A673 (cell line): ENCODE measurements around the gene MED13. TPM values are rescaled to one million over a fixed set of nuclear protein-coding genes. Genes with fewer than 3 reads are reported as not detected.

Source experiments
- BruUV-seq: library from RNA; stranded (reverse); fragments of 400-500 nt; replicated peaks from 2 replicates; lab custom pipeline; 2021; lab: Mats Ljungman, UMichigan
- CTCF ChIA-PET: fragments of 300-600 bp; sonication (Branson Sonifier 250); formaldehyde crosslinking; loops from one replicate; lab custom pipeline; 2022; ENCODE audit warnings: antibody characterized with exemption; lab: Charles Lee
- POLR2A ChIA-PET: fragments of 300-600 bp; sonication (Branson Sonifier 250); formaldehyde crosslinking; loops from one replicate; lab custom pipeline; 2022; ENCODE audit warnings: antibody characterized with exemption; ENCODE audit not compliant: low non-redundant PET; lab: Charles Lee
- DNase-seq: peaks from one replicate; pipeline ENCODE4 v3.0.0-alpha.2; 2015; ENCODE audit warnings: low spot score
- H3K27ac ChIP-seq: fragments of 200-600 bp; sonication (generic); 2 replicates; pipeline ENCODE4 v1.5.1; 2016; ENCODE audit warnings: mixed run types, low read depth, mild to moderate bottlenecking, mixed read lengths, antibody characterized with exemption, low read length; ENCODE audit not compliant: poor library complexity, severe bottlenecking
- H3K27me3 ChIP-seq: fragments of 200-600 bp; sonication (generic); replicated peaks from 2 replicates; pipeline ENCODE4 v1.6.1; 2017; ENCODE audit warnings: mixed run types, low read depth, mild to moderate bottlenecking, mixed read lengths, antibody characterized with exemption, low read length; ENCODE audit not compliant: insufficient read depth, poor library complexity
- H3K36me3 ChIP-seq: fragments of 200-600 bp; sonication (generic); 2 replicates; pipeline ENCODE4 v1.6.1; 2016; ENCODE audit warnings: mixed run types, mild to moderate bottlenecking, mixed read lengths, antibody characterized with exemption, low read length; ENCODE audit not compliant: insufficient read depth, poor library complexity, severe bottlenecking
- H3K4me1 ChIP-seq: fragments of 200-600 bp; sonication (generic); 2 replicates; pipeline ENCODE4 v1.6.1; 2017; ENCODE audit warnings: mixed run types, mild to moderate bottlenecking, mixed read lengths, antibody characterized with exemption, low read length; ENCODE audit not compliant: insufficient read depth, poor library complexity, severe bottlenecking
- H3K4me3 ChIP-seq: fragments of 200-600 bp; sonication (generic); 2 replicates; pipeline ENCODE4 v1.5.1; 2016; ENCODE audit warnings: low read depth, mixed run types, mild to moderate bottlenecking, mixed read lengths, low read length; ENCODE audit not compliant: poor library complexity, severe bottlenecking
- H3K9me3 ChIP-seq: fragments of 200-600 bp; sonication (generic); 2 replicates; pipeline ENCODE4 v1.6.1; 2016; ENCODE audit warnings: mixed run types, low read depth, mild to moderate bottlenecking, mixed read lengths, antibody characterized with exemption, low read length; ENCODE audit not compliant: poor library complexity, severe bottlenecking
- CTCF ChIP-seq: fragments of 300-800, 200-600 bp; sonication (generic); conservative IDR thresholded peaks from 2 replicates; pipeline ENCODE4 v1.5.1; 2017; ENCODE audit warnings: low read depth, mild to moderate bottlenecking, antibody characterized with exemption, low read length, moderate library complexity, mixed read lengths
- EZH2 ChIP-seq: fragments of 200-600 bp; sonication (generic); IDR thresholded peaks from 2 replicates; pipeline ENCODE4 v1.6.1; 2017; ENCODE audit warnings: borderline replicate concordance, low read depth, mild to moderate bottlenecking, mixed read lengths, antibody characterized with exemption, low read length; ENCODE audit not compliant: poor library complexity, severe bottlenecking
- intact Hi-C: fragments of 100-400 bp; cut with micrococcal nuclease; formaldehyde crosslinking; loops from one replicate; pipeline ENCODE4 v1.10.0; 2022; ENCODE audit not compliant: unreplicated experiment
- total RNA-seq: library from RNA; stranded (reverse); gene quantifications from 2 replicates; pipeline ENCODE4 v1.2.3, GENCODE V29; 2021

MED13 gene
- total RNA-seq, 1 experiment from 2014 or later = 65.0 TPM

GRCh38 chr17:62083651-62084050 is 18.6 kb upstream of the MED13 start:
- no peak for TF ChIP-seq EZH2
- TF ChIP-seq CTCF = no peak
- no peaks in the 10 kb centered on the region for H3K36me3 ChIP-seq
- H3K27ac ChIP-seq = no peak overlapping the region
- H3K4me3 ChIP-seq = no peak overlapping the region
- H3K27me3 ChIP-seq = no peaks in the 10 kb centered on the region
- H3K9me3 ChIP-seq = no peaks in the 10 kb centered on the region
- no TSS peak for BruUV-seq
- intact Hi-C loops = no loop called here
- CTCF ChIA-PET = no interaction called here
- DNase-seq = no peak
- POLR2A ChIA-PET = interaction anchor here (0.5 kb wide), 1 partner anchor 287 kb away, joined by 3 read pairs; no protein-coding TSS in a partner anchor
- no peaks in the 10 kb centered on the region for H3K4me1 ChIP-seq

- intact Hi-C loops = no loop called here
- CTCF ChIA-PET = interaction anchor here (0.7 kb wide), 1 partner anchor 59 kb away, joined by 4 read pairs; no protein-coding TSS in a partner anchor
These were observed 15.6 kb upstream of the MED13 start for GRCh38 chr17:62080647-62081046.

GRCh38 chr17:62078009-62078408 is 12.9 kb upstream of the MED13 start:
- Histone ChIP-seq H3K27ac (no peak overlapping the region), H3K4me3 (no peak overlapping the region), H3K36me3 (no peaks in the 10 kb centered on the region), H3K9me3 (no peaks in the 10 kb centered on the region), H3K4me1 (no peaks in the 10 kb centered on the region), H3K27me3 (no peaks in the 10 kb centered on the region)
- TF ChIP-seq EZH2 (no peak), CTCF (no peak)
- intact Hi-C loops = no loop called here
- no TSS peak for BruUV-seq
- DNase-seq = no peak
- CTCF ChIA-PET = no interaction called here
- POLR2A ChIA-PET = no interaction called here

More at GRCh38 chr17:62080647-62081046, 15.6 kb upstream of the MED13 start:
- no peak for TF ChIP-seq CTCF
- TF ChIP-seq EZH2 = no peak
- no peaks in the 10 kb centered on the region for H3K36me3 ChIP-seq
- no peaks in the 10 kb centered on the region for H3K27me3 ChIP-seq
- no peak overlapping the region for H3K4me3 ChIP-seq
- DNase-seq = no peak
- POLR2A ChIA-PET = no interaction called here
- no peaks in the 10 kb centered on the region for H3K9me3 ChIP-seq
- H3K4me1 ChIP-seq = no peaks in the 10 kb centered on the region
- BruUV-seq = no TSS peak
- no peak overlapping the region for H3K27ac ChIP-seq
